Stimulated activated naive B cell treated with anti-CD40 and anti-IgM and Interleukin-4, amounts not matched to agents 10 μg/mL and 1 μg/mL and 100 μg/mL, for 72 hours (primary cell): ENCODE results near the gene HIGD1A.

Experiments used
- ATAC-seq, 2 donors: fragments of 150-1000 bp; cut with Tn5 transposase; replicated peaks; 2 replicates each; pipeline ENCODE4 v1.10.0; 2021; ENCODE audit warnings: moderate library complexity in 1 of 2
- DNase-seq: peaks from one replicate; pipeline ENCODE4 v3.0.0; 2021
- H3K27ac Mint-ChIP-seq: one replicate; pipeline ENCODE4 v1.8.0; 2022; ENCODE audit warnings: mild to moderate bottlenecking, mixed read lengths
- H3K27me3 Mint-ChIP-seq, 2 donors: one replicate each; pipeline ENCODE4 v1.8.0; 2022; ENCODE audit warnings: mixed read lengths in 2 of 2
- H3K36me3 Mint-ChIP-seq, 2 donors: one replicate each; pipeline ENCODE4 v1.8.0; 2022; ENCODE audit warnings: mixed read lengths in 2 of 2, mild to moderate bottlenecking in 1 of 2
- H3K4me1 Mint-ChIP-seq, 2 donors: one replicate each; pipeline ENCODE4 v1.8.0; 2022; ENCODE audit warnings: mixed read lengths in 2 of 2, mild to moderate bottlenecking in 1 of 2
- H3K4me3 Mint-ChIP-seq, 2 donors: one replicate each; pipeline ENCODE4 v1.8.0; 2022; ENCODE audit warnings: mild to moderate bottlenecking in 2 of 2, mixed read lengths in 2 of 2, moderate library complexity in 1 of 2
- H3K9me3 Mint-ChIP-seq, 2 donors: one replicate each; pipeline ENCODE4 v1.8.0; 2022; ENCODE audit warnings: mixed read lengths in 2 of 2, mild to moderate bottlenecking in 1 of 2

Gene HIGD1A

GRCh38 chr3:42769477-42770131 lies 34.7 kb downstream of the HIGD1A start:
- peaks cover 5 to 6% of the 10 kb centered on the region in 2 donors for H3K9me3 Mint-ChIP-seq
- no peak overlapping the region for H3K4me3 Mint-ChIP-seq
- ATAC-seq = no peak
- DNase-seq = no peak
- H3K27me3 Mint-ChIP-seq = peaks cover 5 to 6% of the 10 kb centered on the region in 2 donors
- no peak overlapping the region for H3K27ac Mint-ChIP-seq
- peaks cover 0 to 5% of the 10 kb centered on the region in 2 donors for H3K36me3 Mint-ChIP-seq
- peaks cover 5 to 8% of the 10 kb centered on the region in 2 donors for H3K4me1 Mint-ChIP-seq

- H3K27me3 Mint-ChIP-seq = peaks cover 5 to 6% of the 10 kb centered on the region in 2 donors
- peaks cover 0 to 7% of the 10 kb centered on the region in 2 donors for H3K4me1 Mint-ChIP-seq
- H3K27ac Mint-ChIP-seq = no peak overlapping the region
- ATAC-seq (no peak), DNase-seq (no peak)
- no peak overlapping the region for H3K4me3 Mint-ChIP-seq
- no peaks in the 10 kb centered on the region for H3K36me3 Mint-ChIP-seq
- H3K9me3 Mint-ChIP-seq = no peaks in the 10 kb centered on the region
Observed at GRCh38 chr3:42764561-42765295, 39.6 kb downstream of the HIGD1A start.

GRCh38 chr3:42764115-42764514 lies 40.2 kb downstream of the HIGD1A start:
- Mint-ChIP-seq H3K9me3 (no peaks in the 10 kb centered on the region), H3K36me3 (no peaks in the 10 kb centered on the region)
- no peak for ATAC-seq

GRCh38 chr3:42763021-42763420 lies 41.3 kb downstream of the HIGD1A start:
- no peaks in the 10 kb centered on the region for H3K9me3 Mint-ChIP-seq
- ATAC-seq (no peak), DNase-seq (no peak)
- peaks cover 9% of the 10 kb centered on the region in 2 donors for H3K27me3 Mint-ChIP-seq
- no peaks in the 10 kb centered on the region for H3K36me3 Mint-ChIP-seq
- peaks cover 0 to 7% of the 10 kb centered on the region in 2 donors for H3K4me1 Mint-ChIP-seq
- H3K27ac Mint-ChIP-seq = no peak overlapping the region
- H3K4me3 Mint-ChIP-seq = no peak overlapping the region

More at GRCh38 chr3:42764115-42764514, 40.2 kb downstream of the HIGD1A start:
- H3K4me3 Mint-ChIP-seq = no peak overlapping the region
- peaks cover 0 to 7% of the 10 kb centered on the region in 2 donors for H3K4me1 Mint-ChIP-seq
- H3K27me3 Mint-ChIP-seq = peaks cover 5 to 6% of the 10 kb centered on the region in 2 donors
- no peak overlapping the region for H3K27ac Mint-ChIP-seq
- no peak for DNase-seq

GRCh38 chr3:42762046-42762724 lies 42.1 kb downstream of the HIGD1A start:
- Mint-ChIP-seq H3K9me3 (no peaks in the 10 kb centered on the region), H3K27ac (no peak overlapping the region), H3K27me3 (peaks cover 9 to 12% of the 10 kb centered on the region in 2 donors), H3K36me3 (no peaks in the 10 kb centered on the region), H3K4me1 (peaks cover 0 to 7% of the 10 kb centered on the region in 2 donors), H3K4me3 (no peak overlapping the region)
- DNase-seq = no peak
- ATAC-seq = peak; percentile 65 to 72

- Mint-ChIP-seq H3K4me3 (no peak overlapping the region), H3K4me1 (peaks cover 0 to 7% of the 10 kb centered on the region in 2 donors), H3K27me3 (peaks cover 4 to 7% of the 10 kb centered on the region in 2 donors), H3K9me3 (no peaks in the 10 kb centered on the region), H3K36me3 (no peaks in the 10 kb centered on the region), H3K27ac (no peak overlapping the region)
- ATAC-seq = no peak
- no peak for DNase-seq
Observed at GRCh38 chr3:42758126-42758525, 46.2 kb downstream of the HIGD1A start.

- peaks cover 4 to 7% of the 10 kb centered on the region in 2 donors for H3K27me3 Mint-ChIP-seq
- H3K9me3 Mint-ChIP-seq = no peaks in the 10 kb centered on the region
- no peak overlapping the region for H3K27ac Mint-ChIP-seq
- ATAC-seq = no peak
- DNase-seq = no peak
- no peak overlapping the region for H3K4me3 Mint-ChIP-seq
- H3K36me3 Mint-ChIP-seq = no peaks in the 10 kb centered on the region
- H3K4me1 Mint-ChIP-seq = peaks cover 0 to under 1% of the 10 kb centered on the region in 2 donors
Observed at GRCh38 chr3:42756681-42757213, 47.5 kb downstream of the HIGD1A start.

- Mint-ChIP-seq H3K27ac (no peak overlapping the region), H3K4me3 (no peak overlapping the region), H3K4me1 (no peaks in the 10 kb centered on the region), H3K36me3 (peaks cover 0 to 2% of the 10 kb centered on the region in 2 donors), H3K27me3 (peaks cover 4 to 7% of the 10 kb centered on the region in 2 donors), H3K9me3 (no peaks in the 10 kb centered on the region)
- ATAC-seq (peak in 1 of 2 donors; percentile 45), DNase-seq (no peak)
Observed at GRCh38 chr3:42755681-42756578, 48.4 kb downstream of the HIGD1A start.

GRCh38 chr3:42753757-42754156 lies 50.5 kb downstream of the HIGD1A start:
- H3K27ac Mint-ChIP-seq = no peak overlapping the region
- DNase-seq (no peak), ATAC-seq (no peak)
- no peaks in the 10 kb centered on the region for H3K9me3 Mint-ChIP-seq
- H3K27me3 Mint-ChIP-seq = peaks cover 4 to 7% of the 10 kb centered on the region in 2 donors
- peaks cover 0 to 2% of the 10 kb centered on the region in 2 donors for H3K36me3 Mint-ChIP-seq
- no peak overlapping the region for H3K4me3 Mint-ChIP-seq
- H3K4me1 Mint-ChIP-seq = peaks cover 0 to 3% of the 10 kb centered on the region in 2 donors

- DNase-seq = no peak
- no peaks in the 10 kb centered on the region for H3K9me3 Mint-ChIP-seq
- peaks cover 0 to 3% of the 10 kb centered on the region in 2 donors for H3K4me1 Mint-ChIP-seq
- no peak overlapping the region for H3K27ac Mint-ChIP-seq
- peaks cover 0 to 2% of the 10 kb centered on the region in 2 donors for H3K27me3 Mint-ChIP-seq
- no peak for ATAC-seq
- H3K36me3 Mint-ChIP-seq = peaks cover 0 to 2% of the 10 kb centered on the region in 2 donors
- no peak overlapping the region for H3K4me3 Mint-ChIP-seq
Observed at GRCh38 chr3:42752961-42753360, 51.3 kb downstream of the HIGD1A start.

- Mint-ChIP-seq H3K9me3 (no peaks in the 10 kb centered on the region), H3K4me1 (peaks cover 3 to 5% of the 10 kb centered on the region in 2 donors), H3K27me3 (no peaks in the 10 kb centered on the region), H3K4me3 (no peak overlapping the region), H3K27ac (no peak overlapping the region), H3K36me3 (peaks cover 0 to 2% of the 10 kb centered on the region in 2 donors)
- ATAC-seq (no peak), DNase-seq (no peak)
Observed at GRCh38 chr3:42752441-42752840, 51.8 kb downstream of the HIGD1A start.

GRCh38 chr3:42751609-42752008 lies 52.7 kb downstream of the HIGD1A start:
- no peaks in the 10 kb centered on the region for H3K27me3 Mint-ChIP-seq
- no peak overlapping the region for H3K27ac Mint-ChIP-seq
- peaks cover 3 to 6% of the 10 kb centered on the region in 2 donors for H3K4me1 Mint-ChIP-seq
- DNase-seq (no peak), ATAC-seq (no peak)
- H3K4me3 Mint-ChIP-seq = no peak overlapping the region
- peaks cover 0 to 2% of the 10 kb centered on the region in 2 donors for H3K36me3 Mint-ChIP-seq
- no peaks in the 10 kb centered on the region for H3K9me3 Mint-ChIP-seq

- no peak for ATAC-seq
- Mint-ChIP-seq H3K27me3 (no peaks in the 10 kb centered on the region), H3K9me3 (no peaks in the 10 kb centered on the region), H3K4me1 (peaks cover 3 to 6% of the 10 kb centered on the region in 2 donors), H3K27ac (no peak overlapping the region), H3K4me3 (no peak overlapping the region), H3K36me3 (peaks cover 0 to 2% of the 10 kb centered on the region in 2 donors)
- DNase-seq = no peak
Observed at GRCh38 chr3:42750834-42751233, 53.5 kb downstream of the HIGD1A start.
